WTC11 (cell line): ENCODE measurements around the gene OSBPL5. TPM values are rescaled to one million over a fixed set of nuclear protein-coding genes. Genes with fewer than 3 reads are reported as not detected.

Experiments
- ATAC-seq: fragments of 200-7000 bp; cut with Tn5 transposase; 2 replicates; pipeline ENCODE4 v1.10.0; 2021; ENCODE audit warnings: mild to moderate bottlenecking, moderate library complexity
- CTCF ChIA-PET: fragments of 300-600 bp; sonication (Branson Sonifier 250); formaldehyde crosslinking; loops from one replicate; lab custom pipeline; 2021; ENCODE audit warnings: antibody characterized with exemption; lab: Charles Lee
- POLR2A ChIA-PET: fragments of 350-600 bp; sonication (Branson Sonifier 250); formaldehyde crosslinking; loops from one replicate; lab custom pipeline; 2021; ENCODE audit warnings: antibody characterized with exemption; lab: Charles Lee
- DNase-seq: peaks from one replicate; pipeline ENCODE4 v3.0.0; 2021; ENCODE audit warnings: low spot score
- H3K27ac Mint-ChIP-seq: 2 replicates; pipeline ENCODE4 v1.8.0; 2021; ENCODE audit warnings: mixed read lengths
- H3K27me3 Mint-ChIP-seq: 2 replicates; pipeline ENCODE4 v1.8.0; 2021; ENCODE audit warnings: low read depth, mild to moderate bottlenecking, moderate library complexity, mixed read lengths
- H3K36me3 Mint-ChIP-seq: 2 replicates; pipeline ENCODE4 v1.8.0; 2021; ENCODE audit warnings: mixed read lengths
- H3K4me1 Mint-ChIP-seq: 2 replicates; pipeline ENCODE4 v1.8.0; 2022; ENCODE audit warnings: mixed read lengths
- H3K4me3 Mint-ChIP-seq: 2 replicates; pipeline ENCODE4 v1.8.0; 2021; ENCODE audit warnings: mild to moderate bottlenecking, moderate library complexity, mixed read lengths
- H3K9me3 Mint-ChIP-seq: 2 replicates; pipeline ENCODE4 v1.8.0; 2021; ENCODE audit warnings: mixed read lengths
- ATF1 ChIP-seq: sonication (generic); formaldehyde crosslinking; IDR thresholded peaks from 2 replicates; pipeline ENCODE4 v1.8.1; 2023; ENCODE audit warnings: mild to moderate bottlenecking, moderate library complexity, missing genetic modification reagents
- CREB1 ChIP-seq: sonication (generic); formaldehyde crosslinking; IDR thresholded peaks from 2 replicates; pipeline ENCODE4 v1.8.0; 2023; ENCODE audit warnings: mild to moderate bottlenecking, missing genetic modification reagents
- FOXK1 ChIP-seq: sonication (generic); formaldehyde crosslinking; IDR thresholded peaks from 2 replicates; pipeline ENCODE4 v1.8.0; 2022; ENCODE audit warnings: mild to moderate bottlenecking, moderate library complexity, missing genetic modification reagents
- GABPB1 ChIP-seq: sonication (generic); formaldehyde crosslinking; IDR thresholded peaks from 2 replicates; pipeline ENCODE4 v1.8.1; 2023; ENCODE audit warnings: mild to moderate bottlenecking, missing genetic modification reagents
- GTF2I ChIP-seq: fragments of 250-450 bp; sonication (Bioruptor Pico); conservative IDR thresholded peaks from 2 replicates; pipeline ENCODE4 v1.4.0; 2021; ENCODE audit warnings: mild to moderate bottlenecking
- MXD4 ChIP-seq: fragments of 250-450 bp; sonication (Bioruptor Pico); IDR thresholded peaks from 2 replicates; pipeline ENCODE4 v1.8.0; 2021; ENCODE audit warnings: mild to moderate bottlenecking, moderate library complexity, borderline replicate concordance
- MYBL2 ChIP-seq: sonication (generic); formaldehyde crosslinking; IDR thresholded peaks from 2 replicates; pipeline ENCODE4 v1.8.1; 2023; ENCODE audit warnings: mild to moderate bottlenecking, moderate library complexity, missing genetic modification reagents
- NR1H2 ChIP-seq: sonication (generic); formaldehyde crosslinking; IDR thresholded peaks from 2 replicates; pipeline ENCODE4 v1.9.0; 2021; ENCODE audit warnings: mild to moderate bottlenecking, moderate library complexity, missing genetic modification reagents
- PRRX2 ChIP-seq: fragments of 250-450 bp; sonication (Bioruptor Pico); IDR thresholded peaks from 2 replicates; pipeline ENCODE4 v1.8.0; 2021; ENCODE audit warnings: mild to moderate bottlenecking
- SMAD4 ChIP-seq: sonication (generic); formaldehyde crosslinking; IDR thresholded peaks from 2 replicates; pipeline ENCODE4 v1.8.0; 2022; ENCODE audit warnings: mild to moderate bottlenecking, missing genetic modification reagents
- STAT6 ChIP-seq: sonication (generic); formaldehyde crosslinking; conservative IDR thresholded peaks from 2 replicates; pipeline ENCODE4 v1.8.1; 2023; ENCODE audit warnings: mild to moderate bottlenecking, low read depth, missing genetic modification reagents, moderate library complexity
- USF1 ChIP-seq: sonication (generic); formaldehyde crosslinking; IDR thresholded peaks from 2 replicates; pipeline ENCODE4 v1.8.0; 2022; ENCODE audit warnings: mild to moderate bottlenecking, missing genetic modification reagents
- USF2 ChIP-seq: sonication (generic); formaldehyde crosslinking; IDR thresholded peaks from 2 replicates; pipeline ENCODE4 v1.8.1; 2023; ENCODE audit warnings: mild to moderate bottlenecking, missing genetic modification reagents, moderate library complexity
- ZNF232 ChIP-seq: sonication (generic); formaldehyde crosslinking; IDR thresholded peaks from 2 replicates; pipeline ENCODE4 v1.8.0; 2022; ENCODE audit warnings: mild to moderate bottlenecking, missing genetic modification reagents
- total RNA-seq: library from RNA; stranded (reverse); gene quantifications from 3 replicates; pipeline ENCODE4 v1.2.3, GENCODE V29; 2021
- TF ChIP-seq, protein P1 (sequence below): sonication (generic); formaldehyde crosslinking; IDR thresholded peaks from 2 replicates; pipeline ENCODE4 v1.8.1; 2022; ENCODE audit warnings: mild to moderate bottlenecking, moderate library complexity, missing genetic modification reagents
- TF ChIP-seq, protein P2 (sequence below): fragments of 200-600 bp; IDR thresholded peaks from 2 replicates; pipeline ENCODE4 v1.8.0; 2022; ENCODE audit warnings: antibody characterized with exemption
- TF ChIP-seq, protein P3 (sequence below): sonication (generic); formaldehyde crosslinking; IDR thresholded peaks from 2 replicates; pipeline ENCODE4 v1.8.0; 2023; ENCODE audit warnings: missing genetic modification reagents
- TF ChIP-seq, protein P4 (sequence below): sonication (generic); formaldehyde crosslinking; IDR thresholded peaks from 2 replicates; pipeline ENCODE4 v1.8.0; 2022; ENCODE audit warnings: mild to moderate bottlenecking, missing genetic modification reagents
- TF ChIP-seq, protein P5 (sequence below): sonication (generic); formaldehyde crosslinking; IDR thresholded peaks from 2 replicates; pipeline ENCODE4 v1.8.0; 2022; ENCODE audit warnings: mild to moderate bottlenecking, missing genetic modification reagents

Gene OSBPL5
- total RNA-seq, 1 experiment from 2014 or later: 17.7 TPM

GRCh38 chr11:3058753-3059664, 106.1 kb downstream of the OSBPL5 start:
- CTCF ChIA-PET: interaction anchor here (0.6 to 5.8 kb wide), 5 partner anchors 10 to 165 kb away, joined by 3 to 32 read pairs (median 3); no protein-coding TSS in a partner anchor
- POLR2A ChIA-PET: no interaction called here
- no peak for TF ChIP-seq GTF2I (CRISPR knock-in tag)
- TF ChIP-seq, protein P1, sequence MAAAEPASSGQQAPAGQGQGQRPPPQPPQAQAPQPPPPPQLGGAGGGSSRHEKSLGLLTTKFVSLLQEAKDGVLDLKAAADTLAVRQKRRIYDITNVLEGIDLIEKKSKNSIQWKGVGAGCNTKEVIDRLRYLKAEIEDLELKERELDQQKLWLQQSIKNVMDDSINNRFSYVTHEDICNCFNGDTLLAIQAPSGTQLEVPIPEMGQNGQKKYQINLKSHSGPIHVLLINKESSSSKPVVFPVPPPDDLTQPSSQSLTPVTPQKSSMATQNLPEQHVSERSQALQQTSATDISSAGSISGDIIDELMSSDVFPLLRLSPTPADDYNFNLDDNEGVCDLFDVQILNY: no peak
- TF ChIP-seq, protein P2, sequence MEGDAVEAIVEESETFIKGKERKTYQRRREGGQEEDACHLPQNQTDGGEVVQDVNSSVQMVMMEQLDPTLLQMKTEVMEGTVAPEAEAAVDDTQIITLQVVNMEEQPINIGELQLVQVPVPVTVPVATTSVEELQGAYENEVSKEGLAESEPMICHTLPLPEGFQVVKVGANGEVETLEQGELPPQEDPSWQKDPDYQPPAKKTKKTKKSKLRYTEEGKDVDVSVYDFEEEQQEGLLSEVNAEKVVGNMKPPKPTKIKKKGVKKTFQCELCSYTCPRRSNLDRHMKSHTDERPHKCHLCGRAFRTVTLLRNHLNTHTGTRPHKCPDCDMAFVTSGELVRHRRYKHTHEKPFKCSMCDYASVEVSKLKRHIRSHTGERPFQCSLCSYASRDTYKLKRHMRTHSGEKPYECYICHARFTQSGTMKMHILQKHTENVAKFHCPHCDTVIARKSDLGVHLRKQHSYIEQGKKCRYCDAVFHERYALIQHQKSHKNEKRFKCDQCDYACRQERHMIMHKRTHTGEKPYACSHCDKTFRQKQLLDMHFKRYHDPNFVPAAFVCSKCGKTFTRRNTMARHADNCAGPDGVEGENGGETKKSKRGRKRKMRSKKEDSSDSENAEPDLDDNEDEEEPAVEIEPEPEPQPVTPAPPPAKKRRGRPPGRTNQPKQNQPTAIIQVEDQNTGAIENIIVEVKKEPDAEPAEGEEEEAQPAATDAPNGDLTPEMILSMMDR: no peak
- TF ChIP-seq NR1H2: no peak
- TF ChIP-seq SMAD4: no peak
- TF ChIP-seq, protein P3, sequence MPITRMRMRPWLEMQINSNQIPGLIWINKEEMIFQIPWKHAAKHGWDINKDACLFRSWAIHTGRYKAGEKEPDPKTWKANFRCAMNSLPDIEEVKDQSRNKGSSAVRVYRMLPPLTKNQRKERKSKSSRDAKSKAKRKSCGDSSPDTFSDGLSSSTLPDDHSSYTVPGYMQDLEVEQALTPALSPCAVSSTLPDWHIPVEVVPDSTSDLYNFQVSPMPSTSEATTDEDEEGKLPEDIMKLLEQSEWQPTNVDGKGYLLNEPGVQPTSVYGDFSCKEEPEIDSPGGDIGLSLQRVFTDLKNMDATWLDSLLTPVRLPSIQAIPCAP: no peak
- no peak for TF ChIP-seq CREB1 (CRISPR knock-in tag)
- peaks cover 2% of the 10 kb centered on the region; the same call in 1 of the 2 replicates for H3K27me3 Mint-ChIP-seq
- DNase-seq (peak; percentile 59), ATAC-seq (peak; percentile 65)
- no peak overlapping the region for H3K27ac Mint-ChIP-seq
- peaks cover 2% of the 10 kb centered on the region; the same call in 1 of the 2 replicates for H3K9me3 Mint-ChIP-seq
- peak overlapping the region; percentile 33 for H3K4me3 Mint-ChIP-seq
- H3K36me3 Mint-ChIP-seq: peaks cover 8% of the 10 kb centered on the region; the same call in 1 of the 2 replicates
- peaks cover 35% of the 10 kb centered on the region for H3K4me1 Mint-ChIP-seq

- H3K27me3 Mint-ChIP-seq: no peaks in the 10 kb centered on the region
- H3K4me3 Mint-ChIP-seq: peak within 1 kb of the TSS; percentile 88
- H3K4me1 Mint-ChIP-seq: peaks cover 29% of the 10 kb centered on the region
- H3K9me3 Mint-ChIP-seq: no peaks in the 10 kb centered on the region
- peak; percentile 88 for ATAC-seq
- peaks cover 10% of the 10 kb centered on the region; the same call in 1 of the 2 replicates for H3K36me3 Mint-ChIP-seq
- peak within 1 kb of the TSS; percentile 91 for H3K27ac Mint-ChIP-seq
- peak; percentile 96 for DNase-seq
- ChIA-PET CTCF (interaction anchor here (0.7 to 5.8 kb wide), 6 partner anchors 20 to 351 kb away, joined by 3 to 32 read pairs (median 4); no protein-coding TSS in a partner anchor), POLR2A (interaction anchor here (0.7 to 1.4 kb wide), 4 partner anchors 7 to 65 kb away, joined by 3 to 5 read pairs (median 4); partner anchors contain the start of gene NAP1L4)
- TF ChIP-seq USF2 (peak; percentile 28; the same call in 1 of the 2 replicates), ZNF232 (CRISPR knock-in tag) (no peak), FOXK1 (peak; percentile 90), USF1 (CRISPR knock-in tag) (peak; percentile 22), MXD4 (CRISPR knock-in tag) (no peak), STAT6 (CRISPR knock-in tag) (no peak), PRRX2 (CRISPR knock-in tag) (no peak), ATF1 (CRISPR knock-in tag) (no peak), MYBL2 (peak; percentile 70), GABPB1 (CRISPR knock-in tag) (peak; percentile 100)
- TF ChIP-seq, protein P4, sequence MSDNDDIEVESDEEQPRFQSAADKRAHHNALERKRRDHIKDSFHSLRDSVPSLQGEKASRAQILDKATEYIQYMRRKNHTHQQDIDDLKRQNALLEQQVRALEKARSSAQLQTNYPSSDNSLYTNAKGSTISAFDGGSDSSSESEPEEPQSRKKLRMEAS (CRISPR knock-in tag): peak; percentile 92
- TF ChIP-seq, protein P5, sequence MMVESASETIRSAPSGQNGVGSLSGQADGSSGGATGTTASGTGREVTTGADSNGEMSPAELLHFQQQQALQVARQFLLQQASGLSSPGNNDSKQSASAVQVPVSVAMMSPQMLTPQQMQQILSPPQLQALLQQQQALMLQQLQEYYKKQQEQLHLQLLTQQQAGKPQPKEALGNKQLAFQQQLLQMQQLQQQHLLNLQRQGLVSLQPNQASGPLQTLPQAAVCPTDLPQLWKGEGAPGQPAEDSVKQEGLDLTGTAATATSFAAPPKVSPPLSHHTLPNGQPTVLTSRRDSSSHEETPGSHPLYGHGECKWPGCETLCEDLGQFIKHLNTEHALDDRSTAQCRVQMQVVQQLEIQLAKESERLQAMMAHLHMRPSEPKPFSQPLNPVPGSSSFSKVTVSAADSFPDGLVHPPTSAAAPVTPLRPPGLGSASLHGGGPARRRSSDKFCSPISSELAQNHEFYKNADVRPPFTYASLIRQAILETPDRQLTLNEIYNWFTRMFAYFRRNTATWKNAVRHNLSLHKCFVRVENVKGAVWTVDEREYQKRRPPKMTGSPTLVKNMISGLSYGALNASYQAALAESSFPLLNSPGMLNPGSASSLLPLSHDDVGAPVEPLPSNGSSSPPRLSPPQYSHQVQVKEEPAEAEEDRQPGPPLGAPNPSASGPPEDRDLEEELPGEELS: peak; percentile 56; the same call in 1 of the 2 replicates
Measured at GRCh38 chr11:3057069-3057963, 107.8 kb downstream of the OSBPL5 start, which contains the start of gene CARS1. Gene CARS1, minus strand, starts transcription at chr11:3057423. Its CDS starts 56 bp downstream, at chr11:3057367.
